ENCODE measurements around the gene TMEM109.

DNA sequence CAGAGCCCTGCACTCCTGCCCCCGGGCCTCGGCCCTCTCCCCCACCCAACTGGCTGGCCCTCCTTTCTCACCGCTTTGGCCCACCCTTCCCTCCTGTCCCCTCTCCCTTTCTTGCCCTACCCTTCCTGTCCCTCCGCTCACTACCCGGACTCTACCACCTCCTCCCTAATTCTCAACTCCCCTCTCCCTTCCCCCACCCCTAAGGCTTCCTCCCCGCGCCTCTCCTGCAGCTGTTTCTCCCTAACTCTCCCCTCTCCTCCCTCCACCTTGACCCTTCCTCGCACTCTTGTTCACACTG is 37.6 kb downstream of the TMEM109 start:
- TF ChIP-seq, protein P1, sequence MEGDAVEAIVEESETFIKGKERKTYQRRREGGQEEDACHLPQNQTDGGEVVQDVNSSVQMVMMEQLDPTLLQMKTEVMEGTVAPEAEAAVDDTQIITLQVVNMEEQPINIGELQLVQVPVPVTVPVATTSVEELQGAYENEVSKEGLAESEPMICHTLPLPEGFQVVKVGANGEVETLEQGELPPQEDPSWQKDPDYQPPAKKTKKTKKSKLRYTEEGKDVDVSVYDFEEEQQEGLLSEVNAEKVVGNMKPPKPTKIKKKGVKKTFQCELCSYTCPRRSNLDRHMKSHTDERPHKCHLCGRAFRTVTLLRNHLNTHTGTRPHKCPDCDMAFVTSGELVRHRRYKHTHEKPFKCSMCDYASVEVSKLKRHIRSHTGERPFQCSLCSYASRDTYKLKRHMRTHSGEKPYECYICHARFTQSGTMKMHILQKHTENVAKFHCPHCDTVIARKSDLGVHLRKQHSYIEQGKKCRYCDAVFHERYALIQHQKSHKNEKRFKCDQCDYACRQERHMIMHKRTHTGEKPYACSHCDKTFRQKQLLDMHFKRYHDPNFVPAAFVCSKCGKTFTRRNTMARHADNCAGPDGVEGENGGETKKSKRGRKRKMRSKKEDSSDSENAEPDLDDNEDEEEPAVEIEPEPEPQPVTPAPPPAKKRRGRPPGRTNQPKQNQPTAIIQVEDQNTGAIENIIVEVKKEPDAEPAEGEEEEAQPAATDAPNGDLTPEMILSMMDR (IDR thresholded peaks at IDR 0.05): no peak
- TF ChIP-seq POLR2A (IDR thresholded peaks at IDR 0.05): no peak

Measured in thyroid gland (tissue), 4 donors.